ENCODE results near the gene PPARG. TPM values are rescaled to one million over a fixed set of nuclear protein-coding genes. Genes with fewer than 3 reads are reported as not detected.

The PPARG gene
- total RNA-seq, 1 donor from 2014 or later, result 0.37 TPM

GRCh38 chr3:12325586-12326515 is 37.0 kb downstream of the PPARG start:
- no peaks in the 10 kb centered on the region for H3K9me3 Mint-ChIP-seq (ENCODE audit: unreplicated experiment)
- H3K27me3 Mint-ChIP-seq (ENCODE audit: unreplicated experiment), result peaks cover 4% of the 10 kb centered on the region
- peaks cover 4% of the 10 kb centered on the region for H3K4me1 Mint-ChIP-seq (ENCODE audit: low read depth, unreplicated experiment)
- H3K27ac Mint-ChIP-seq (ENCODE audit: unreplicated experiment), result no peak overlapping the region
- TF ChIP-seq CTCF (IDR thresholded peaks at IDR 0.05; ENCODE audit: partially characterized antibody, unreplicated experiment), result no peak
- H3K36me3 Mint-ChIP-seq (ENCODE audit: unreplicated experiment), result no peaks in the 10 kb centered on the region
- DNase-seq, result no peak
- H3K4me3 Mint-ChIP-seq (ENCODE audit: unreplicated experiment), result no peak overlapping the region

- Mint-ChIP-seq H3K27me3 (ENCODE audit: unreplicated experiment) (peaks cover 4% of the 10 kb centered on the region), H3K4me3 (ENCODE audit: unreplicated experiment) (no peak overlapping the region), H3K9me3 (ENCODE audit: unreplicated experiment) (no peaks in the 10 kb centered on the region), H3K27ac (ENCODE audit: unreplicated experiment) (no peak overlapping the region), H3K36me3 (ENCODE audit: unreplicated experiment) (no peaks in the 10 kb centered on the region), H3K4me1 (ENCODE audit: low read depth, unreplicated experiment) (peaks cover 4% of the 10 kb centered on the region)
- TF ChIP-seq CTCF (IDR thresholded peaks at IDR 0.05; ENCODE audit: partially characterized antibody, unreplicated experiment), result no peak
- DNase-seq, result no peak
These were observed 38.2 kb downstream of the PPARG start for GRCh38 chr3:12327021-12327420.

GRCh38 chr3:12328132-12328836 is 39.4 kb downstream of the PPARG start:
- no peak for DNase-seq
- no peaks in the 10 kb centered on the region for H3K9me3 Mint-ChIP-seq (ENCODE audit: unreplicated experiment)
- no peak for TF ChIP-seq CTCF (IDR thresholded peaks at IDR 0.05; ENCODE audit: partially characterized antibody, unreplicated experiment)
- peaks cover 4% of the 10 kb centered on the region for H3K4me1 Mint-ChIP-seq (ENCODE audit: low read depth, unreplicated experiment)
- H3K4me3 Mint-ChIP-seq (ENCODE audit: unreplicated experiment), result no peak overlapping the region
- H3K36me3 Mint-ChIP-seq (ENCODE audit: unreplicated experiment), result no peaks in the 10 kb centered on the region
- H3K27me3 Mint-ChIP-seq (ENCODE audit: unreplicated experiment), result peaks cover 4% of the 10 kb centered on the region
- no peak overlapping the region for H3K27ac Mint-ChIP-seq (ENCODE audit: unreplicated experiment)

- no peaks in the 10 kb centered on the region for H3K9me3 Mint-ChIP-seq (ENCODE audit: unreplicated experiment)
- no peak overlapping the region for H3K4me3 Mint-ChIP-seq (ENCODE audit: unreplicated experiment)
- TF ChIP-seq CTCF (IDR thresholded peaks at IDR 0.05; ENCODE audit: partially characterized antibody, unreplicated experiment), result no peak
- H3K4me1 Mint-ChIP-seq (ENCODE audit: low read depth, unreplicated experiment), result peaks cover 4% of the 10 kb centered on the region
- H3K27me3 Mint-ChIP-seq (ENCODE audit: unreplicated experiment), result peaks cover 4% of the 10 kb centered on the region
- H3K36me3 Mint-ChIP-seq (ENCODE audit: unreplicated experiment), result no peaks in the 10 kb centered on the region
- no peak for DNase-seq
- H3K27ac Mint-ChIP-seq (ENCODE audit: unreplicated experiment), result no peak overlapping the region
These were observed 40.1 kb downstream of the PPARG start for GRCh38 chr3:12328837-12329462.

All from glutamatergic neuron (in vitro differentiated cells).